C4-2B (cell line): ENCODE data around the gene PIK3CG.

ENCODE experiments used
- ZFX ChIP-seq: fragments of 450-650 bp; IDR thresholded peaks from 2 replicates; pipeline ENCODE4 v1.6.1; 2017
- TF ChIP-seq, protein P1 (sequence below): fragments of 450-650 bp; conservative IDR thresholded peaks from 2 replicates; pipeline ENCODE4 v1.5.1; 2017; ENCODE audit warnings: mild to moderate bottlenecking

DNA sequence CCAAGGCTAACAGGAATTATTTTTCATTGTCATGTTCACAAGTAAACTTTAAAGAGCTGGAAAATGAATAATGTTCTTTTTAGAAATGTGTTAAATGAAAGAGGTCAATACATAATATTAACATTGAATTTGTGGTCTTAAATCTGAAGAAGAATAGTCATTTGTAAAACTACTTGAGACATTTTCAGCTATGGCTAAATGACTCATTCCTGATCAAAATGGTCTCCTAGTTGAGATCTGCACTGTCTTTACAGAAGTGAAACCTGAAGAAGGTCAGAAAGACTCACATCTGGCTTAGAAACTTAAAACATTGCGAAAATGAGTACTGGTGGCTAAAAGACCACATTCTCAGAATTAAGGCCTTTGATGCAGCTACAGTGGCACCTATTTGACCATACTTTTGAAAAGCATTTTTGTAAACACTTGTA, 5.9 kb downstream of the PIK3CG start:
- TF ChIP-seq, protein P1, sequence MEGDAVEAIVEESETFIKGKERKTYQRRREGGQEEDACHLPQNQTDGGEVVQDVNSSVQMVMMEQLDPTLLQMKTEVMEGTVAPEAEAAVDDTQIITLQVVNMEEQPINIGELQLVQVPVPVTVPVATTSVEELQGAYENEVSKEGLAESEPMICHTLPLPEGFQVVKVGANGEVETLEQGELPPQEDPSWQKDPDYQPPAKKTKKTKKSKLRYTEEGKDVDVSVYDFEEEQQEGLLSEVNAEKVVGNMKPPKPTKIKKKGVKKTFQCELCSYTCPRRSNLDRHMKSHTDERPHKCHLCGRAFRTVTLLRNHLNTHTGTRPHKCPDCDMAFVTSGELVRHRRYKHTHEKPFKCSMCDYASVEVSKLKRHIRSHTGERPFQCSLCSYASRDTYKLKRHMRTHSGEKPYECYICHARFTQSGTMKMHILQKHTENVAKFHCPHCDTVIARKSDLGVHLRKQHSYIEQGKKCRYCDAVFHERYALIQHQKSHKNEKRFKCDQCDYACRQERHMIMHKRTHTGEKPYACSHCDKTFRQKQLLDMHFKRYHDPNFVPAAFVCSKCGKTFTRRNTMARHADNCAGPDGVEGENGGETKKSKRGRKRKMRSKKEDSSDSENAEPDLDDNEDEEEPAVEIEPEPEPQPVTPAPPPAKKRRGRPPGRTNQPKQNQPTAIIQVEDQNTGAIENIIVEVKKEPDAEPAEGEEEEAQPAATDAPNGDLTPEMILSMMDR: no peak
- no peak for TF ChIP-seq ZFX
